NCI-H2171 treated with DMSO at 0.1 percent for 48 hours (cell line): ENCODE results near the gene SH3RF3.

Experiments
- DNase-seq: peaks from one replicate; lab custom pipeline; 2025; lab: John Stamatoyannopoulos, UW

The SH3RF3 gene

GRCh38 chr2:109476641-109477441, 347.8 kb downstream of the SH3RF3 start:
- no peak for DNase-seq

- DNase-seq = no peak
Observed at GRCh38 chr2:109478906-109479493, 350.0 kb downstream of the SH3RF3 start.

- DNase-seq = no peak
Observed at GRCh38 chr2:109479804-109480203, 350.8 kb downstream of the SH3RF3 start.

GRCh38 chr2:109480486-109481195, 351.6 kb downstream of the SH3RF3 start:
- no peak for DNase-seq

GRCh38 chr2:109481196-109481555, 352.2 kb downstream of the SH3RF3 start:
- DNase-seq = peak; percentile 75

- DNase-seq = no peak
Observed at GRCh38 chr2:109481599-109481998, 352.6 kb downstream of the SH3RF3 start.

GRCh38 chr2:109482361-109482861, 353.4 kb downstream of the SH3RF3 start:
- DNase-seq = peak; percentile 81

- no peak for DNase-seq
Observed at GRCh38 chr2:109486711-109487535, 357.9 kb downstream of the SH3RF3 start.

- no peak for DNase-seq
Observed at GRCh38 chr2:109487536-109487869, 358.5 kb downstream of the SH3RF3 start.

GRCh38 chr2:109487871-109488655, 359.1 kb downstream of the SH3RF3 start:
- DNase-seq = peak; percentile 14

GRCh38 chr2:109489296-109489695, 360.3 kb downstream of the SH3RF3 start:
- no peak for DNase-seq

GRCh38 chr2:109493176-109493935, 364.4 kb downstream of the SH3RF3 start:
- DNase-seq = no peak

GRCh38 chr2:109494351-109494750, 365.3 kb downstream of the SH3RF3 start:
- no peak for DNase-seq

- peak; percentile 69 for DNase-seq
Observed at GRCh38 chr2:109497463-109497862, 368.5 kb downstream of the SH3RF3 start.

GRCh38 chr2:109497911-109498870, 369.2 kb downstream of the SH3RF3 start:
- peak; percentile 92 for DNase-seq

- no peak for DNase-seq
Observed at GRCh38 chr2:109498906-109499305, 369.9 kb downstream of the SH3RF3 start.

- no peak for DNase-seq
Observed at GRCh38 chr2:109499566-109499965, 370.6 kb downstream of the SH3RF3 start.

GRCh38 chr2:109500910-109501309, 371.9 kb downstream of the SH3RF3 start:
- DNase-seq = no peak

GRCh38 chr2:109501461-109501860, 372.5 kb downstream of the SH3RF3 start:
- DNase-seq = no peak
